Stimulated activated CD8-positive, alpha-beta memory T cell treated with anti-CD3 and anti-CD28 coated beads, Interleukin-15, amount 100 ng/mL, for 24 hours (primary cell): ENCODE measurements around the gene TRAF7.
"Not testable (repeated sequence)": the region's sequence is repeated elsewhere in the genome, so short reads cannot be mapped to it uniquely, and the experiment has no call there.

Source experiments
- DNase-seq: peaks from one replicate; pipeline ENCODE4 v3.0.0-alpha.2; 2020; ENCODE audit warnings: low read depth

Gene TRAF7

GRCh38 chr16:2122429-2122828 lies 33.2 kb upstream of the TRAF7 start:
- no peak for DNase-seq

DNA sequence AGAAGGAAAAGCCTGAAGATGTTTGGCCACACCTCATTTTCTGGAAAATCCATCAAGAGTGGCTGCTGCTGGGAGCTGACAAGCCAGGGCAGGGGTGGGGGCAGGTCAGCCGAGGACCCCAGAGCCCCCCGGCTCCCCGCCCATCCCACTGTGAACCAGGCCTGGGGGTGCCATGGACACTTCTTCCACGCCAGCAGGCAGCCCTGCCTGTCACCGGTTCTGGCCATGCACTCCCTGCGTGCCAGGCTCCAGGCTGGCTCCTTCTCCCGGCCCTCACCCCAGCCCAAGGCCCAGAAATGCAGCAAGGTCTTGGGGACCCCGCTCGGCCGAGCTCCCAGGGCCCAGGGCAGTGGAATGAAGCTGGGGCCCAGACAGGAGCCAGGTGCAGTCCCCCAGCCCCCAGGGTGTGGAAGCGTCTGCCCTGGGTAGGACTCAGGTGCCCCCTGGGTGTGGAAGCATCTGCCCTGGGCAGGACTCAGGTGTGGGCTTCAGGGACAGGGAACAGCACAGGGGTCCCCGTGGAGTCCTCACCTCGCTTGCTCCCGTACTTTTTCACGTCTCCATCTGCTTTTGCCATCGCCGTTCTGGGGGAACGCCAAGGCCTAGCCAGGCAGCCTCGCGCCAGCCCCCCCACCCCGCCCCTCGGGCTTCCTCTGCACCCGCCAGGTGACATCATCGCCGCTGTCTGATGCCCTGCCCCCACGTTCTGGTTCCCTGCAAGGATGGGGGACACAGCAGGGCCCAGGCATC lies 32.5 kb upstream of the TRAF7 start:
- DNase-seq = not testable (repeated sequence)

DNA sequence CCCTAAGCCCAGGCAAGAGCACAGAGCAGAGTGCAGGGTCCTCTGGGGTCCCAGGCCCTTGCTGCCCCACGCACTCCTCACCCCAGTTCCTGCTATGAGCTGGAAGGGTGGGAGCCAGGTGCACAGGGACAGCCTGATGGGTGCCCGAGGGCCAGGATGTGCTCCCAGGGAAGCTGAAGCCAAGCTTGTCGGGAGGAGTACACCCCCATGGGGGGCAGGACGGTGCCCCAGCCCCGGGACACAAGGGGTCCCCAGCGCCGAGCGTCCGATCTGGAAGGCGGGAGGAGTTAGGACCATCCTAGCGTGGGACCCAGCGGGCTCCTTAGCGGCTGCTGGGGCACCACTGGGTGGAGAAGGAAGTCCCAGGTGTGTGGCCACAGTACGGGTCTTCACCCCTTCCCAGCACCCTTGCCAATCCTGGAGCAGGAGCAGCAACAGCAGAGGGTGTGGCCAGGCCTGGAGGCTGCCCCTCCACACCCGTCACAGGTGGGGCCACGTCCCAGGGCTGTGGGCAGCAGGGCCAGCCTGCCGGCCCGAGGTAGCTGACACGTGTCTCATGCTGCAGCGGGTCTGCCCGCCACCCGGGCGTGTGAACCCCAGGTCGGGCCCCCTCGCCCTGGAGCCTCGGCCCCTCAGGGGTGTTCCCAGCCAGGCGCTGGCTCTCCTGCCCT lies 31.7 kb upstream of the TRAF7 start:
- DNase-seq = not testable (repeated sequence)

GRCh38 chr16:2124377-2124693 lies 31.2 kb upstream of the TRAF7 start:
- not testable (repeated sequence) for DNase-seq

GRCh38 chr16:2124694-2125444 lies 30.7 kb upstream of the TRAF7 start:
- DNase-seq = not testable (repeated sequence)

- DNase-seq = not testable (repeated sequence)
Observed at GRCh38 chr16:2125609-2126008, 30.0 kb upstream of the TRAF7 start.

GRCh38 chr16:2126161-2126743 lies 29.3 kb upstream of the TRAF7 start:
- DNase-seq = not testable (repeated sequence)

- not testable (repeated sequence) for DNase-seq
Observed at GRCh38 chr16:2126928-2127556, 28.5 kb upstream of the TRAF7 start.

- not testable (repeated sequence) for DNase-seq
Observed at GRCh38 chr16:2127630-2128280, 27.8 kb upstream of the TRAF7 start.

DNA sequence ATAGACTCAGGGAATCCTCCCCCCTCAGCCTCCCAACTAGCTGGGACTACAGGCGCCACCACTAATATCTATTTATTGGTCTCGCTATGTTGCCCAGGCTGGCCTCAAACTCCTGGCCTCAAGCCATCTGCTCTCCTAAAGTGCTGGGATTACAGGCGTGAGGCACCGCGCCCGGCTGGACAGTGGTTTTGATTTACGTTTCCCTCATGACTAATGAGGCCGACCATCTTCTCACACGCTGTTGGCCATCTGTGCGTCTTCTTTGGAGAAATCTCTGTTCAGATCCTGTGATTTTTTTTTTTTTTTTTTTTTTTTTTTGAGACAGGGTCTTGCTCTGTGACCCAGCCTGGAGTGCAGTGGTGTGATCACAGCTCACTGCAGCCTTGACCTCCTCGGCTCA lies 26.3 kb upstream of the TRAF7 start:
- DNase-seq = not testable (repeated sequence)

DNA sequence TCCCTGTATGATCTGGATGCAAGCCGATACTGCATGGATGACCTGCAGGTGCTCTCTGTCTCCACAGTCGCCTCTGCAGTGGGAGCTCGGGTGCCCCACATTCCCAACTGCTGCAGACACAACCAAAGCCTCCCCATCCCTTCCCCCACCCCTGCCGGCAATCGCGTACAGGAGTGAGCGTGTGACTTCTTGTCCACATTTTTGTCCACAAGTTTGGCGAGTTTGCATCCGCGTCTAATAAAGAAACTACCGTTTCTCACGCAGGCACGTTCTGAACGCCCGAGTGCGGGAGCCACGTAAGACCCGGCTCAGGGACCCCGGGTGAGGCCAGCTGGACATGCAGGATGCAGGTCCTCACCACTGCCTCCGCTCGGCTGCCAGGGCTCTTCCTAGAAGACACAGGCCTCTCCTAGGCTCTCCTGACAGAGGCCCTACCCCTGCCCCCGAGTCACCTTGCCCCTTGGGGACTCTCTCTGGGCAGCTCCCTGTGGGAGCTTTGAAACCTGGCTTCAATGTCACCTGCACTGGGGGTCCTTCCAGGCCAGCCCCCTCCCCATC lies 25.6 kb upstream of the TRAF7 start:
- DNase-seq = not testable (repeated sequence)

DNA sequence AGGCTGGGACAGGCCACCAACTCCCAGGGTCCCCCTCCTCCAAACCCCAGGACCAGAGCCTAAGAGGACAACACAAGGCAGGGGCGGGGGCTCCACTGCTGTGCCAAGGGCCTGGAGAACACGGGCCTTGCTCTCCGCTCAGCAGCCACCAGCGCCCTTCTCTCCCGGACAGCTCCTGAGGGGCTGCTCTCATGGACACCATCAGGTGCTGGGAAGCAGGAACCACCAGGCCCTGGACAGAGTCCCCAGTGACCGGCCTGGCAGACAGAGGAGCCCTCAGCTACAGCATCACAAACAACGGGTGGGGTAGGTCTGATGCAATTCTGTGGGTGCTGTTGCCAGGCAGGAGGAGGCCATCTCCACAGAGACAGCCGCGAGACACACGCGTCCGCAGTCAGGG lies 21.8 kb upstream of the TRAF7 start:
- not testable (repeated sequence) for DNase-seq

DNA sequence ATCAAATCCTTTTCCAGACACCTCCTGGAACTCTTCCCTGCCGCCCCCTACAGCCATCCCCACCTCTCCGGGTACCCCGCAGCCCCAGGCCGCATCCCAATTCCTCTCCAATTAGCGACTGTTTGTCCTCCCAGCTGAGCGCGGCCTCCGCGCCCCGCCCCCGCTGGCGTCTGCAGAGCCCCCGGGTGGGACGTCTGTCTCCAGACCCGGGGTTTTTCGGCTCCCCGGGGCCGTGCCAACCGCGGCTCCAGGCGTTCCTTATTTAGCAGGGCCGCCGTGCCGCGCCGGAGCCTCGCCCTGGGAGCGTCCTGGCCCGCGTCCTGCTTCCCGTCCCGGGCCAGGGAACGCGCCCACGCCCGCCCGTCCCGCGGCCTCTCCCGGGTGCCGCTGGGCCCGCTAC lies 20.5 kb upstream of the TRAF7 start:
- DNase-seq = not testable (repeated sequence)

DNA sequence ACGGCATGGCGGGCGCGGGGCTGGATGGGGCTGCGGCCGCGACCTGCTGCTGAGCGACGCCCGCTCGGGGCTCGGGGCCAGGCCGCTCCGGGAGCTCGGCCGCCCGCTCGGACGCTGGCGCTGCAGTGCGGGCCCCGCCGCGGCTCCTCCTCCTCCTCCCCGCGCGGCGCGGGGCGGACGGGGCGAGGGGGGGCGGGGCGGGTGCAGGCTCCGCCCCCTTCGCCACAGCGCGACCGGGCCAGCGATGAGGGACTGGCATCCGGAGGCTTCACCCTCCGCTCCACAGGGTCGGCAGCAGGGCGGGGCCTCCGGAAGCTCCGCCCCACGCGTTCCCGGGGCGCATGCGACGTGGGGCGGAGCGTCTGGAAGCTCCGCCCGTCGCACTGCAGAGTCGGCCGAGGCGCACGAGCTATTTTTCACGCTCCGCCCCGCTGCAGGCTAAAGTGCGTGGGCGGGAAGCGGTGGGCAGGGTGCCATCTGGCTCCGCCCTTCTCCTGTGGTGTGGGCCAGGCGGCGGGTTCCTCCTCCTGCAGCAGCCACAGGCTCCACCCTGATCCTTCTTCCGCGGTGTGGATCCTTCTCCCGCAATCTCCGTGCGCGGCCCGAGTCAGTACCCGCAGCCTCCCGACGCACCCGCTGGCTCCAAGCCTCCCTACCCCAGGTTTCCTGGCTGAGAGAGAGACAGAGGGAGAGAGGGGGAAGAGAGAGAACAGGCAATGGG lies 19.7 kb upstream of the TRAF7 start, which contains the start of gene PKD1:
Gene PKD1, minus strand, starts transcription at position 129 of the 721 bp plus-strand sequence. CDS start 209 bp downstream, outside the sequence.
- DNase-seq = peak; percentile 99

DNA sequence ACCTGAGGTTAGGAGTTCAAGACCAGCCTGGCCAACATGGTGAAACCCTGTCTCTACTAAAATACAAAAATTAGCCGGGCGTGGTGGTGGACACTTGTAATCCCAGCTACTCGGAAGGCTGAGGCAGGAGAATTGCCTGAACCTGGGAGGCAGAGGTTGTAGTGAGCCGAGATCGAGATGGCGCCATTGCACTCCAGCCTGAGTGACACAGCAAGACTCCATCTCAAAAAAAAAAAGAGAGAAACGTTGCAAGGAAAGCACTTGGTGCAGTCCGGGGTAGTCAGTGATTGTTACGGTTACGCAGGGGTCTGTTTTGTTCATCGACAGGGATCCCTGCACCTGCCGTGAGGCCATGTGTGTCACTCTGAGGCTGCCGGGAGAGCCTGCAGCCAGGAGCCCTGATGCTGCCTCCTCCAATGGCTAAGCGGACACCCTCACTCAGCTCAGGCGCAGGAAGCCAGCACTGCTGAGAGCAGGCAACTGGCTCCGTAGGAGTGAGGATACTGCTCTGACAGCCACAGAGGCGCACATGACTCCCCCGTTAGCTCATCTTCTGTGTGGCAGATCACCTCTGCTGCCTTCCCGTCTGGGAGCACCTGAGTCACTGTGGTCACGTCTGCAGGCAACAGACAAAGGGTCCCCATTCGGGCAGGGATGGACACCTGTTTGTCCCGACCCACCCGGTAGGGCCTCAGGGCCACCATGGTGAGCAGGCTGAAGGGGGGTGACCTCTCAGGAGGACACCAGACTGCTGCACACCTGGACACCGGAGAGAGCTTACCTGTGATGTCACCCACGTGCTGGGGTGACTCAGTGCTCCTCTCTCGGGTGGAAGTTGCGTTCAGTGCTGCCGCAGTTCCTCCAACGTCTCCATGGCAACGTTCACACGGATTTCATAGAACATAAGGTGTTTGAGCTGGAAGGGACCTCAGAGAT lies 12.4 kb upstream of the TRAF7 start:
- DNase-seq = no peak

DNA sequence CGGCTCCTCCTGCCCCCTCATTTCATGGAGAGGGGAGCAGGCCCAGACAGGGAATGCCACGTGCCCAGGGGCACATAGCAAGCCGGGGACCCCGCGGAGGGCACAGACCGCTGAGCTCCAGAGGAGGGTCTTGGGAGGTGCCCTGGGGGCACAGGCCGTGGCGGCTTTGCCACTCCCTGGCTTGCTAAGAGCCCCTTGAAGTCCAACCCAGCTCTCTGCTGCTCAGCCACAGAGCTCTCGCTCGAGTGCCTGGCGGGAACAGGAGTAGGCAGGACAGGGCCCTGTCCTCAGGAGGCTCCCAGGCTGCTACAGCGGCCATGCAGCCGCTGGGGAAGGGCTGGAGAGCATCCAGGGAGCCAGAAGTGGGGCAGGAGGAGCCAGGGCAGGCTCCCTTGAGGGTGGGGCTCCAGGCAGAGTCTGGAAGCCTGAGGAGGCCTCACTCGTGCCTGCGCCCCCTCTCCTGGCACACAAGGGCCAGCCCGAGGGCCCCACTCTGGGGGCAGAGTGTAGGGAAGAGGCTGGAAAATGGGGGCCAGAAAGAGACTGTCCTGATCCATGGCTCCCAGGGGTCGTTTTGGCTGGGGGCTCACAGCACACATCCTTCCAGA lies 11.6 kb upstream of the TRAF7 start:
- DNase-seq = no peak

DNA sequence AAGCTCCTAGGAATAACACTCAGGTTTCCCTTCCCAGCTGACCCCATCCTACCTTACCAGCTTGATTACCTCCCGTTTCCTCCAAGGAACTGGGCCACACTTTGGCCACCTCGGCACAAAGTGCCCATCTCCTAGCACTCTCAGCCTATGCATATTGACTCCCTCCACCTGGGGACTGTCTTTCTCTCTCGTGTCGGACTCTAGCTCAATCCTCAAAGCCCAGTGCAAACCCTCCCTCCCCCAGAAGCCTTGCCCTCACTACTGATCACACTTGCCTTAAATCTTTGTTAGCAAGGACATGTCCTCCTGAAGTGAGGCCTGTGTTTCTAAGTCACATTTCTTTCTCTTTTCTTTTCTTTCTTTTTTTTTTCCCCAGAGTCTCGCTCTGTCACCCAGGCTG lies 9.7 kb upstream of the TRAF7 start:
- no peak for DNase-seq

- DNase-seq = no peak
Observed at GRCh38 chr16:2147378-2147777, 8.2 kb upstream of the TRAF7 start.
